GM23338 (cell line): ENCODE results near the gene ESM1.

Source experiments
- CREB1 ChIP-seq: fragments of 250-450 bp; sonication (Bioruptor Pico); IDR thresholded peaks from 2 replicates; pipeline ENCODE4 v1.5.0; 2020; ENCODE audit warnings: low read depth, mild to moderate bottlenecking, moderate library complexity
- EZH2 ChIP-seq: fragments of 200-600 bp; sonication (generic); IDR thresholded peaks from one replicate; pipeline ENCODE4 v1.8.0; 2017; ENCODE audit warnings: antibody characterized with exemption, mild to moderate bottlenecking, low read depth; ENCODE audit not compliant: unreplicated experiment
- EZH2phosphoT487 ChIP-seq: fragments of 200-600 bp; sonication (generic); IDR thresholded peaks from one replicate; pipeline ENCODE4 v1.8.1; 2018; ENCODE audit warnings: antibody characterized with exemption; ENCODE audit not compliant: unreplicated experiment
- JUNB ChIP-seq: IDR thresholded peaks from one replicate; pipeline ENCODE4 v1.6.1; 2016; ENCODE audit warnings: antibody characterized with exemption; ENCODE audit not compliant: unreplicated experiment
- NANOG ChIP-seq: IDR thresholded peaks from 2 replicates; pipeline ENCODE4 v1.6.1; 2016; ENCODE audit warnings: antibody characterized with exemption, borderline replicate concordance
- POLR2AphosphoS5 ChIP-seq: IDR thresholded peaks from 2 replicates; pipeline ENCODE4 v1.6.1; 2016; ENCODE audit warnings: antibody characterized with exemption, low read depth
- REST ChIP-seq: IDR thresholded peaks from one replicate; pipeline ENCODE4 v1.6.1; 2018; ENCODE audit warnings: antibody characterized with exemption; ENCODE audit not compliant: unreplicated experiment
- STAT1 ChIP-seq: IDR thresholded peaks from one replicate; pipeline ENCODE4 v1.6.1; 2016; ENCODE audit warnings: antibody characterized with exemption; ENCODE audit not compliant: unreplicated experiment
- ZNF114 ChIP-seq: fragments of 250-450 bp; sonication (Bioruptor Pico); IDR thresholded peaks from 2 replicates; pipeline ENCODE4 v1.5.0; 2020; ENCODE audit warnings: mild to moderate bottlenecking, moderate library complexity
- ZNF331 ChIP-seq: fragments of 250-450 bp; sonication (Bioruptor Pico); IDR thresholded peaks from 2 replicates; pipeline ENCODE4 v1.5.0; 2020; ENCODE audit warnings: low read depth, mild to moderate bottlenecking, moderate library complexity
- TF ChIP-seq, protein P1 (sequence below), 2 experiments: fragments of 200-600 bp in 1 of 2; sonication (generic) in 1 of 2; conservative IDR thresholded peaks; 2 replicates each; pipeline versions ENCODE4 v1.5.1 to v1.6.1; 2016 to 2017; ENCODE audit warnings: antibody characterized with exemption in 2 of 2, low read depth in 2 of 2, mild to moderate bottlenecking in 2 of 2, moderate library complexity in 1 of 2
- TF ChIP-seq, protein P2 (sequence below): IDR thresholded peaks from 2 replicates; pipeline ENCODE4 v1.6.1; 2016; ENCODE audit warnings: antibody characterized with exemption

GRCh38 chr5:54995168-54995567, 9.8 kb upstream of the ESM1 start:
- TF ChIP-seq, protein P1, sequence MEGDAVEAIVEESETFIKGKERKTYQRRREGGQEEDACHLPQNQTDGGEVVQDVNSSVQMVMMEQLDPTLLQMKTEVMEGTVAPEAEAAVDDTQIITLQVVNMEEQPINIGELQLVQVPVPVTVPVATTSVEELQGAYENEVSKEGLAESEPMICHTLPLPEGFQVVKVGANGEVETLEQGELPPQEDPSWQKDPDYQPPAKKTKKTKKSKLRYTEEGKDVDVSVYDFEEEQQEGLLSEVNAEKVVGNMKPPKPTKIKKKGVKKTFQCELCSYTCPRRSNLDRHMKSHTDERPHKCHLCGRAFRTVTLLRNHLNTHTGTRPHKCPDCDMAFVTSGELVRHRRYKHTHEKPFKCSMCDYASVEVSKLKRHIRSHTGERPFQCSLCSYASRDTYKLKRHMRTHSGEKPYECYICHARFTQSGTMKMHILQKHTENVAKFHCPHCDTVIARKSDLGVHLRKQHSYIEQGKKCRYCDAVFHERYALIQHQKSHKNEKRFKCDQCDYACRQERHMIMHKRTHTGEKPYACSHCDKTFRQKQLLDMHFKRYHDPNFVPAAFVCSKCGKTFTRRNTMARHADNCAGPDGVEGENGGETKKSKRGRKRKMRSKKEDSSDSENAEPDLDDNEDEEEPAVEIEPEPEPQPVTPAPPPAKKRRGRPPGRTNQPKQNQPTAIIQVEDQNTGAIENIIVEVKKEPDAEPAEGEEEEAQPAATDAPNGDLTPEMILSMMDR (conservative IDR thresholded peaks at IDR 0.05; ENCODE audit: low read depth in 2 of 2) = no peak
- TF ChIP-seq EZH2 (no peak), POLR2AphosphoS5 (no peak), REST (no peak), CREB1 (CRISPR knock-in tag) (no peak), EZH2phosphoT487 (no peak), NANOG (no peak), JUNB (no peak), ZNF114 (no peak), ZNF331 (no peak), STAT1 (no peak)
- TF ChIP-seq, protein P2, sequence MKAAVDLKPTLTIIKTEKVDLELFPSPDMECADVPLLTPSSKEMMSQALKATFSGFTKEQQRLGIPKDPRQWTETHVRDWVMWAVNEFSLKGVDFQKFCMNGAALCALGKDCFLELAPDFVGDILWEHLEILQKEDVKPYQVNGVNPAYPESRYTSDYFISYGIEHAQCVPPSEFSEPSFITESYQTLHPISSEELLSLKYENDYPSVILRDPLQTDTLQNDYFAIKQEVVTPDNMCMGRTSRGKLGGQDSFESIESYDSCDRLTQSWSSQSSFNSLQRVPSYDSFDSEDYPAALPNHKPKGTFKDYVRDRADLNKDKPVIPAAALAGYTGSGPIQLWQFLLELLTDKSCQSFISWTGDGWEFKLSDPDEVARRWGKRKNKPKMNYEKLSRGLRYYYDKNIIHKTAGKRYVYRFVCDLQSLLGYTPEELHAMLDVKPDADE = no peak
